PFSK-1 (cell line): ENCODE data around the gene DLX2.

Source experiments
- FOXP2 ChIP-seq: optimal IDR thresholded peaks from 2 replicates; pipeline ENCODE3; 2011; ENCODE audit warnings: borderline replicate concordance, control low read depth, inconsistent platforms; ENCODE audit not compliant: insufficient read depth; ENCODE audit errors: extremely low read length, extremely low read depth
- POLR2AphosphoS5 ChIP-seq: IDR thresholded peaks from 2 replicates; pipeline ENCODE4 v1.6.1; 2012; ENCODE audit warnings: low read depth, mild to moderate bottlenecking, control low read depth, low read length, moderate library complexity
- REST ChIP-seq, 2 experiments: IDR thresholded peaks; 2 replicates each; pipeline versions ENCODE4 v1.6.1 to v1.8.0; 2011 to 2012; ENCODE audit warnings: low read depth in 2 of 2, low read length in 2 of 2, control low read depth in 1 of 2, inconsistent platforms in 1 of 2, mild to moderate bottlenecking in 1 of 2, moderate library complexity in 1 of 2; ENCODE audit not compliant: insufficient read depth in 1 of 2
- SIN3A ChIP-seq: IDR thresholded peaks from 2 replicates; pipeline ENCODE4 v1.6.1; 2012; ENCODE audit warnings: mild to moderate bottlenecking, low read length, moderate library complexity, borderline replicate concordance; ENCODE audit not compliant: insufficient read depth
- TAF1 ChIP-seq: IDR thresholded peaks from 2 replicates; pipeline ENCODE4 v1.6.1; 2012; ENCODE audit warnings: low read length, control low read depth, borderline replicate concordance; ENCODE audit not compliant: insufficient read depth

- TF ChIP-seq POLR2AphosphoS5 (no peak), REST (IDR thresholded peaks at IDR 0.05; ENCODE audit: insufficient read depth in 1 of 2, low read depth in 2 of 2, low read length in 2 of 2) (no peak), SIN3A (no peak), TAF1 (no peak), FOXP2 (no peak)
Observed at GRCh38 chr2:172053486-172053885, 49.2 kb downstream of the DLX2 start.
